ENCODE data around the gene VILL.
"Not testable (repeated sequence)": the region's sequence is repeated elsewhere in the genome, so short reads cannot be mapped to it uniquely, and the experiment has no call there.

VILL gene

DNA sequence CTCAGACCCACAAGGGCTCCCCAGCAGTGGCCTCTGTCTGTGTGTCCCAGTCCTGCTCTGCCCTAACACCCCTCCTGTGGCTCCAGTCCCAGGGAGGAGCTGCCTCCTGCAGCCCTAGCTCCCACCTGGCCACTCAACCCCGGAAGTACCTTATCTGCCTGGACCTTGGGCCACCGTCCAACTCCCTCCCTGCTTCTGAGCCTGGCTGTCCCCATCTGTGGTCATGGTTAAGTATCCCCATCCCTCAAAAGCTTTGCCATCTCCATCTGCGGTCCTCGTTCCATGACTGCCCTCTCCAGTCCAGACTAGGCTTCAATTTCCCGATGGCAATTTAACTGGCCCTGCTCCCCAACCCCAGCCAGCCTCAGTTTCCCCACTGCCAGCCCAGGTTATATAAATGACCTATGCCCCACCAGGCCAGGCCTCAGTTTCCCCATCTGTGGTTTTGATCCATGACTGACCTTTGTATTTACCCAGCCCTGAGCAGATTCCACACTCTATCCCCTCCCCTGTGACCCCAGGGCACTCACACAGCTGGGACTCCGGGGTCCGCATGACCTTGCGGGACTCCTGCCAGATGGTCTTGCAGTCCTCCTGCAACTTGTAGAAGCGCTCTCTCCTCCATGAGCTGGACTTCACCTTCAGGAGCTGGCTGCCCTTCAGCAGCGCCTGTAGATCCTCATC lies 29.2 kb downstream of the VILL start:
- DNase-seq, result no peak

DNA sequence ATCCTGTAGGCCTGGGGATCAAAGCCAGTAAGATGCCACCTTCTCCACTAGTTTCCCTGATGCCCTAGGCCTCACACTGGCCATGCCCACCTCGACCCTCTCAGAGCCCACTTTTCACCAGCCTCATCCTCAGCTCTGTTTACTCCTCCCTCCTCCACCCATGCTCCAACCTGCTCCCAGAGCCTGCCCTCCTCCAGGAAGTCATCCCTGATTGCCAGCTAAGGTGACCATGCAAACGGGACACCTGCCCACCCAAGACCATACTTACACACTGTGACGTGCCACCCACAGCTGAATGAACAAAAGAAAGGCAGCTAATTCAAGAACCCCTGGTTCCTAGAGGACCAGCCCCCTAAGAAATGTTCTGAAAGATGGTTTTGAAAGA lies 29.7 kb downstream of the VILL start:
- no peak for DNase-seq

DNA sequence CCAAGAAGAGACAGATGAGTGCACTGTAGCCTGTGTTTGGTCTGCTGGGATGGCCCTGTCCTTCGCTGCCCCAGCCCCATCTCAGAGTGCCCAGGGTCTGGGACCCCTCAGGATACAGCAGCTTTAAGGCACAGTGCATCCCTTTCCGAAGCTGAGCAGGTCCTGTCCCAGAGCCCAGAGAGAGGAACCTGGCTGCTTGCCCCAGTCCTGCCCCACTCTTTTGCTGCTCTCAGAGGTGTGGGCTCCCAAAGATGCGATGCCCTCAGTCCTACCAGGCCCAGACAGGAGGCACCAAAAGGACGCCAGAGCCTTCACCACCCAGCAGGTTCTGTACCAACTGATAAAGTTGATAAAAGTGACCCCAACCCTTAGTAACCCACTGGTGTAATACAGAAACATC lies 30.6 kb downstream of the VILL start:
- no peak for DNase-seq

DNA sequence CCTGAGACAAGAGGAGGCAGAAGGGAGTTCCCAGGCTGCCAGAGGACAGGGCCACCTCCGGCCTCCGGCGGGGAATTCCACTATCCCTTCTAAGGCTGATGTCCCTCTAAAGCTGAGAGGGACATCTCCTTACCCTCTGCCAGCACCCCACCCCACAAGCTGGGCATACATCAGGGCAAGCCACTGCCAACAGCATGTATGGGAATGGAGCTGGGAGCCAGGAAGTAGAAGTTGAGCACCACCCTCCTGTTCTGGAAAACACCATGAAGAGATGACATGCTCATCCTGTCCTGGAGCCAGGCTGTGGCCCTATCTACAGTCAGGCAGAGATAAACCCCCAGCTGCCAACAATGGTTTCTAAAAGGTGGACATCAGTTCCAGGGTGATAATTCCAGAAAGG lies 31.7 kb downstream of the VILL start:
- DNase-seq, result no peak

GRCh38 chr3:38022896-38023709 lies 32.5 kb downstream of the VILL start:
- DNase-seq, result no peak

GRCh38 chr3:38026856-38027255 lies 36.3 kb downstream of the VILL start:
- DNase-seq, result no peak

DNA sequence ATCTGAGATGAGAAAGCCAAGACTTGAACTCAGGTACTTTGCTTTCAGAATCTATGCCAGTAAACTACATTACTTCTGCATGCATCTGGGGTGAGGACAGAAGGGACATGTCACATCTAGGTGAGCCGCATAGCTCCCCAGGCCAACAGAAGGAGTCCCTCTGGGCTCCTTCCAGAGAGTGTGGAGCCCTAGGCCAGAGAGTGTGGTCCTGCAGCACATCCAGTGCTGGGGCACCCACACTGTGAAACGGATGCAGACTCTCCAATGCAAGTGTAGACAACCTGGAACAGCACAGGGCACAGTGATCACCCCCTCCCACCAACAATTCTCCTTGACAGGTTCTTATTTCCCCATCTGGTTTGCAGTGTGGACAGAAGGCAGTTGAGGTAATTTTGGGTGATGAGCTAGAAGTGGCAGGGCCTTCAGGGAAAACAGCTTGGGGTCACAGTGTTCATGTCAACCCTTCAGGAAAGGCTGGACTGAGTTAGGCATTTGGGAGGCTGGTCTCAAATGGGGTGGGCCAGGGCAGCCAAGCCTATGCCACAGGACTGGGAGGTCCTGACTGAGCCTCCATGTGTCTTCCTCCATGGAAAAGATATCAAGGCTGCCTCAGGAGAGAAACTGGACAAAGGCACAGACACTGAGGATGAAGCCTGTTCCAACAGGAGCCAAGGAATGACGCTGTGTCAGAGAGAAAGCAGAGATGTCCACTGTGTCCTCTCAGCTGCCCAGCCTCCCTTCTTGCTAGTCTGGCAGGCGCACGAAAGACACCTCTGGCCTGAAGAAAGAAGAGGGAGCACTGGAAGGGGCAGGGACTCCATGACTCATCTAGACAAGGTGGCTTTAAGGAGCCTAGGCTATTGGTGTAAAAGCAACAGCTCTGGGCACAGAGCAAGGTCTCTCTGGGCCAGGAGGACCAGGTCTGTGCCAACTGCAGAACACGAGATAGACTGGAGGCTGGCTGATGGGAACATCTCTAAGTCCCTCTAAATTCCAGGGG lies 37.2 kb downstream of the VILL start:
- DNase-seq, result no peak

DNA sequence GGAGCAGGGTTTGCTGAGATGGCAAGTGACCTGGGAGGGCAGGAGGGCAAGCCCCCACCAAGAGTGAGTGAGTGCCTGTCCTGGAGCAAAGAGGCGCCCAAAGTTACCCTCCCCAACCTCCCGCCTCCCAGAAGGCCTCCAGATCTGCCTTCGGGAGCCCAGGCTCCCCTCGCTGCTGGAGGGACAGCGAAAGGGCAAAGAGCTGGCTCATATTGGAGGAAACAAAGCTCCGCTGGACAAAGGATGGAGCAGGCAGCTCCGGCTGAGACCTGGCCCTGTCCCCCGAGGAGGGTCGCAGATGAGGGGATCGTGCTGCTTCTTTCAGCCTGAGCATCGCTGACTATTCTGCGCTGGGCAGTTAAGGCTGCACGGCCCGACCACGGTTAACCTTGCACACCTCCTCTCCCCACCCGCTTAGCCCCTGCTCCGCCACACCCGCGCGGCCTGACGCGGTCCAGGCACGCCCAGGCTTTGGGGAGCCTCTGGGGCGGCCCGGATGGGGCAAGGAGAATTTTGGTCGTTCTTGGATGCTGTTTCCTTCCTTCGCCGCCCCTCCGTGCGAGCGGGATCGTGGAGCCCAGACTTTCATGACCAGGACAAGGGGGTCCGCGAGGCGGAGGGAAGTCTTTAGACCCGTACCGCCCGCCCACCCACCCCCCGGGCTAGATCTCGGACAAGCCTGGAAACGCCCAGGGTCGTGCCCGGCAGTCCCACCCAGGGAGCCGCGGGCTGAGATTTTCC lies 38.2 kb downstream of the VILL start:
- no peak for DNase-seq

DNA sequence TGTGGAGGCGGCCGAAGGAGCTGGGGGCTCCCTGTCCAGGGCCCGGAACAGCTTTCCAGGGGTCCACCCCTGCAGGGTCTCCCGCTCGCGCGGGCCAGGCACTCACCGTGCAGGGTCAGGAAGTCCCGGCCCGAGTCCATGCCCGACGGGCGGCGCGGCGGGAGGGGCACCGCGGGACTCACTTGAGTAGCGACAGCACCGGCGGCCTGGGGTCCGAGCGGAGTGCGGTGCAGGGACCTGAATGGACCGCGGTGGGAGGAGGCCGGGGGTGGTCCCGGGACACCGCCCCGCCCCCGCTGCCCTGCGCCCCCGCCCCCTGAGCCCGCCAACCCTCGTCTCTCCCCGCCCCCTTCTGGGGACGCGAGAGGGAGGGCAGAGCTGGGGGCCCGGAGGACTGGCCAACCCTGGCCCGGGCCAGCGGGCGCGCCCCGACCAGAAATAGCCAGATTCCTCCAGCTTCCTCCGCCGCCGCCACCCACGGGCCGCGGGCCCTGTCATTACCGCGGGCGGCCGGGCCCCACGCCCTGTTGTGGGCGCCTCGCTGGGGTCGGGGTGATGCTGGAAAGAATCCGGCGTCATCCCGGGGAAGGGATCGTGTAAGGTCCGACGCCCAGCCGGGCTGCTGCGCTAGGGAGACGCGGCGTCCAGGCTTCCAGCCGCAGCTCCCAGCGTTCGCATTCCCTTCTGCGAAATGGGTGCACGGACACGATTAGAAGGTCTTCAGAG lies 39.0 kb downstream of the VILL start, which contains the start of gene PLCD1:
Gene PLCD1, minus strand, starts transcription at position 243 of the 726 bp plus-strand sequence. Its CDS starts 103 bp downstream, at position 140.
- peak; percentile 45 for DNase-seq

DNA sequence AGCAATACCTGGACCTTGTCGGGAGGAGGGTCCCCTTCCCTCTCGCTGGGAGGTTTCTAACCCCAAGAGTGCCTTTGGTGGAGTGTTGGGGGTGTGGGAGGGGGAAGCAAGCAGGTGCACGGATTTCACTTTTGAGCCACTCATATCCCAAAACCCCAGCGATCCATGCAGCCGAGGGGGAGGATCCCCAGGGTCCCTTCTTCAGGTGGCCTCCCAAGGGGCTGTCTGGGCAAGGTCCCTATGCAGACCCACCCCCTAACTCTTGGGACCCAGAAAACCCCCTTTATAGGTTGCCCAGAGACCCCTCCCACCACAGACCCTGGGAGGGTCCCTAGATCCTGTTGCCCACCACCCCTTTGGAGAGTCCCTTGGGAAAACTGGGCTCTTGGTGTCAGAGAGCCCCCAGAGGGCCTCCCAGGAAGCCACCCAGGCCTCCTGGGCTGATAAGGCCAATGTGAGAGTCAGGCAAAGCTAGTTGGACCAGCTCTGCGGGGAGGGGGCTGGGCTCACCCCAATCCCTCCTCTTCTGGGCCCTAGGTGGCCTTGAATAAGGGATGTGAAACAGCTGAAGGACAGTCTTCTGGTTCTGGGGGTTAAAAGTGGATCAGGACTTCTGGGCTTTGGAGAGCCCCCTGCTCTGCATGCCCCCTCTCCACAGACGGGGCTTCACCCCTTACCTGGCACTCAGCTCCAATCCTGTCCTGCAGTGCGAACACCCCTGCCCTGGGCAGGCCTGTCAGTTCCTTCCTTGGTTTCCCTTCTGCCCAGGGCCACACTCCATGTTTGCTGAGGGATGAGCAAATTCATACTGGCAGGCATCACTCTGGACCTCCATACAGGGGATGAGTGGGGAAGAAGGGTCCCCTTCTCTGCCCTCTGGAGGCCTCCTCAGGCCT lies 39.8 kb downstream of the VILL start:
- DNase-seq, result no peak

GRCh38 chr3:38031022-38031994 lies 40.7 kb downstream of the VILL start:
- DNase-seq, result peak; percentile 41

GRCh38 chr3:38032328-38032865 lies 41.8 kb downstream of the VILL start:
- DNase-seq, result no peak

GRCh38 chr3:38033586-38033985 lies 43.0 kb downstream of the VILL start:
- DNase-seq, result not testable (repeated sequence)

DNA sequence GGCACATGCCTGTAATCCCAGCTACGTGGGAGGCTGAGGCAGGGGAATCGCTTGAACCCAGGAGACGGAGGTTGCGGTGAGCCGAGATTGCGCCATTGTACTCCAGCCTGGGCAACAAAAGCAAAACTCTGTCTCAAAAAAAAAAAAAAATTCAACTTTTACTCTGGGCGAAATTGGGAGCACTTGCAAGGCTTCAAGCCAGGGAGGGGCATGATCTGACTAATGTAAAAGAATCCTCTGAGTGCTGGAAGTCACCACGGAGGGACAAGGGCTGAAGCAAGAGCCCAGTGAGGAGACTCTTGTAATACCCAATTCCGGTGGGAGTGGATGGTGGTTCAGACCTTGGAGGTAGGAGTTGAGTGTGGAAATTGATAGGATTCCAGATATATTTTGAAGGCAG lies 43.7 kb downstream of the VILL start:
- DNase-seq, result not testable (repeated sequence)

DNA sequence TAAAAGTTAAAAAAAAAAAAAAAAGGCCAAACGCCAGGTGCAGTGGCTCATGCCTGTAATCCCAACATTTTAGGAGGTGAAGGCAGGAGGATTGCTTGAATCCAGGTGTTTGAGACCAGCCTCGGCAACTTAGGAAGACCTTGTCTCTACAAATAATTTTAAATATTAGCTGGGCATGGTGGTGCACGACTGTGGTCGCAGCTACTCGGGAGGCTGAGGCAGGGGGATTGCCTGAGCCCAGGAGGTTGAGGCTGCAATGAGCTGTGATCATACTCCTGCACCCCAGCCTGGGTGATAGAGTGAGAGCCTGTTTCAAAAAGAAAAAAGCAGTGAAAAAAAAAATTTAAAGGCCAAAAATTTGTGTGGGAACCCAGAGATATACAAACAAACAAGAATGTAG lies 45.7 kb downstream of the VILL start:
- no peak for DNase-seq

- no peak for DNase-seq
Observed at GRCh38 chr3:38036906-38037305, 46.3 kb downstream of the VILL start.

GRCh38 chr3:38038447-38038911 lies 47.9 kb downstream of the VILL start:
- peak; percentile 31 for DNase-seq

GRCh38 chr3:38039101-38039898 lies 48.7 kb downstream of the VILL start, which contains the start of gene DLEC1:
Gene DLEC1, plus strand, starts transcription at chr3:38039208. Its CDS starts 18 bp downstream, at chr3:38039226.
- peak; percentile 80 for DNase-seq

Measured in T-helper 9 cell (primary cell).